Adipocyte (in vitro differentiated cells): ENCODE data around the gene LGALS14.
"Not testable (repeated sequence)": the region's sequence is repeated elsewhere in the genome, so short reads cannot be mapped to it uniquely, and the experiment has no call there.

Source experiments
- DNase-seq: peaks from one replicate; pipeline ENCODE4 v3.0.0-alpha.2; 2015; ENCODE audit warnings: low read depth
- H3K27me3 ChIP-seq: replicated peaks from 2 replicates; pipeline ENCODE4 v1.7.0; 2013; ENCODE audit warnings: mild to moderate bottlenecking, low read length, moderate library complexity; ENCODE audit not compliant: control insufficient read depth, insufficient read depth
- H3K36me3 ChIP-seq: 2 replicates; pipeline ENCODE4 v1.7.0; 2013; ENCODE audit warnings: low read length, mild to moderate bottlenecking, moderate library complexity; ENCODE audit not compliant: control insufficient read depth, insufficient read depth, severe bottlenecking
- H3K4me1 ChIP-seq: 2 replicates; pipeline ENCODE4 v1.7.0; 2013; ENCODE audit warnings: mild to moderate bottlenecking, low read length, moderate library complexity; ENCODE audit not compliant: control insufficient read depth, insufficient read depth
- H3K4me3 ChIP-seq: 2 replicates; pipeline ENCODE4 v1.7.0; 2013; ENCODE audit warnings: mild to moderate bottlenecking, low read length, moderate library complexity
- H3K9ac ChIP-seq: 2 replicates; pipeline ENCODE4 v1.7.0; 2013; ENCODE audit warnings: mild to moderate bottlenecking, low read length, moderate library complexity
- H3K9me3 ChIP-seq: 2 replicates; pipeline ENCODE4 v1.7.0; 2013; ENCODE audit warnings: mild to moderate bottlenecking, low read length, moderate library complexity; ENCODE audit not compliant: control insufficient read depth

LGALS14 gene

GRCh38 chr19:39696387-39696786 is 7.9 kb upstream of the LGALS14 start:
- Histone ChIP-seq H3K36me3 (no peaks in the 10 kb centered on the region), H3K27me3 (peaks cover 11% of the 10 kb centered on the region), H3K4me1 (no peaks in the 10 kb centered on the region), H3K9me3 (no peaks in the 10 kb centered on the region), H3K9ac (no peak overlapping the region), H3K4me3 (no peak overlapping the region)
- DNase-seq, result no peak

DNA sequence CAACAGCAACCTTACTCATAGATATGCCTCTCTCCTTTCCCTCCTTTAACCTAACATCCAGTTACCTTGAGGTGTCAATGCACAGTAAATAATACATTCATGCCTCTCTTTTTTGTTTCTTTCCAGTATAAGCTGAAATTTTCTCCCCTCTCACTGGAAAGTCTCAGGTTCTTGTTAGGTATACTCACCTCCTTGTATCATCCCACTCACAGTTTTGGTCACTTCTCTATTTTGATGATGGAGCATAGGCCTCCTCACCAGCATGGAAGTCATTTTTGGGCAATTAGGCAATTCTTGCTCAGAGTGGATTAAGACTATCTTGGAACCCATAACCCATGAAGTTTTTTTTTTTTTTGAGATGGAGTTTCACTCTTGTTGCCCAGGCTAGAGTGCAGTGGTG is 5.7 kb upstream of the LGALS14 start:
- peaks cover 21% of the 10 kb centered on the region for H3K27me3 ChIP-seq
- H3K36me3 ChIP-seq, result no peaks in the 10 kb centered on the region
- no peak for DNase-seq
- no peaks in the 10 kb centered on the region for H3K4me1 ChIP-seq
- H3K4me3 ChIP-seq, result no peak overlapping the region
- no peaks in the 10 kb centered on the region for H3K9me3 ChIP-seq
- H3K9ac ChIP-seq, result no peak overlapping the region

- Histone ChIP-seq H3K27me3 (peaks cover 21% of the 10 kb centered on the region), H3K4me3 (no peak overlapping the region), H3K36me3 (no peaks in the 10 kb centered on the region), H3K9ac (no peak overlapping the region), H3K4me1 (no peaks in the 10 kb centered on the region), H3K9me3 (no peaks in the 10 kb centered on the region)
- DNase-seq, result no peak
These were observed 3.0 kb upstream of the LGALS14 start for GRCh38 chr19:39701291-39701690.

DNA sequence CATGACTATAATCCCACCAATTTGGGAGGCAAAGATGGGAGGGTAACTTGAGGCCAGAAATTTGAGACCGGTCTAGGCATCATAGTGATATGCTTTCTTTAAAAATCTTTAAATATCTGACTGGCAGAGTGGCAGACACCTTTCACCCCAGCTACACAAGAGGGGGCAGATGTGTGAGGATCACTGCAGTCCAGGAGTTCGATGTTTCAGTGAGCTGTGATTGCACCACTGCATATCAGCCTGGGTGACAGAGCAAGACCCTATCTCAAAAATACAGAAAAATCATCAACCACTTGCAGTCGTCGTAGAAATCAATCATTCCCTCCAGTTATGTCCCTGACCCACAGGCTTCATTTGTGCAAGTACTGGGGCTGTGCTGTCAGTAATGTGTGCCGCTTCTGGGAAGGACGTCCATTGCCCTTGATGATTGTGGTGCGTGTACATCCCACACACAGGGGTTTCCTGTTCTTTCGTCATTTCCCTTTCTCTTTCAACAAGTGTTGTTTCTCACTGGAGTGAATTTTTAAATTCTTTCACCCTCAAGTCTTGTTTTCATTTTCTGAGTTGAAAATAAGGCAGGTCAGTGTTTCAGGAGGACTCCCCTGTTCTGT is 1.4 kb downstream of the LGALS14 start:
- no peaks in the 10 kb centered on the region for H3K4me1 ChIP-seq
- DNase-seq, result no peak
- no peaks in the 10 kb centered on the region for H3K9me3 ChIP-seq

DNA sequence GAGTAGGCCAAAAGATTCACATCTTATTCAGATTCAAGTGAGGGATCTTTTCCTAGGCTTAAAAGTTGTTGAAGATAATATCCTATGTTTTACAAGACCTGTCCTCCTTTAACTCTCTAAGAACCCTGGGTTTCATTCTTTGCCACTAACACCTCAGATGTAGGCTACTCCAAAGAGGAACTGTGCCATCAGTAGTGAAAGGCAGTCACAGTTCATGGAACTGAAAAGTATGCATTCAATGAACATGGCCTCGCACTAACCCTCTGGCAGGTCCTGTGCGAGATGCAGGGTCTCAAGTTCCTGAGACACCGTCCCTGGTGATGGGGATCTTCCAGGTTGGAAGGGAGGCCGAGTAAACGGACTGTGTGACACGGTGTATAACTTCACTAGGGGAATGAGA is 4.3 kb downstream of the LGALS14 start:
- H3K27me3 ChIP-seq, result no peaks in the 10 kb centered on the region
- no peaks in the 10 kb centered on the region for H3K9me3 ChIP-seq
- H3K4me1 ChIP-seq, result no peaks in the 10 kb centered on the region
- no peak overlapping the region for H3K4me3 ChIP-seq
- no peak for DNase-seq
- H3K36me3 ChIP-seq, result no peaks in the 10 kb centered on the region
- no peak overlapping the region for H3K9ac ChIP-seq

More for the DNA sequence above, 1.4 kb downstream of the LGALS14 start:
- Histone ChIP-seq H3K36me3 (no peaks in the 10 kb centered on the region), H3K27me3 (peaks cover 16% of the 10 kb centered on the region), H3K4me3 (no peak overlapping the region), H3K9ac (no peak overlapping the region)

GRCh38 chr19:39709026-39709872 is 5.0 kb downstream of the LGALS14 start:
- Histone ChIP-seq H3K4me1 (no peaks in the 10 kb centered on the region), H3K27me3 (no peaks in the 10 kb centered on the region), H3K9me3 (no peaks in the 10 kb centered on the region), H3K4me3 (no peak overlapping the region), H3K9ac (no peak overlapping the region), H3K36me3 (no peaks in the 10 kb centered on the region)
- DNase-seq, result no peak

DNA sequence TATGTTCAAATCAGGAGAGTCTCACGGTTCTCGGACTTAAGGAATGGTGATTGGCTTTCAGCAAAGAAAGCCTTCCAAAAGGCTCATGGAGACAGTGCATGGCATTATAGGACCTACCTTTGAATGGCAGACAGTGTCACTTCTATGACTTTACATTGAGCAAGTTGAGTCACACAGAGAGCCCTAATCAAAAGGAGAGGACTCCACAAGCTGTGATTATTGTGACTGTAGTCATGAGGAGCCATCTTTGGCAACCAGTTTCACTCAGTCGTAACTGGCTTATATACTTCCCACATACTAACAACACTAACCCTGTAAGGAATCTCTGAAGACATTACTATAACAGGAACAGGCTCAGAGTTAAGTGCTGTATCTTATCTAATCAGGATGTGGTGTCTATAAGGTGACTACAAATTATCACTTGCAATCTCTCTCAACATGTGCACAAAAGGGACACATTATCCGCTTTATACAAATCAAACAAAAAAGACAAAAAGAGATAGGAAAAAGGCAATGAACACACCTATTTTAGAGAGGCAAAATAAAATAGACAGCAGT is 6.1 kb downstream of the LGALS14 start:
- no peak overlapping the region for H3K9ac ChIP-seq
- H3K9me3 ChIP-seq, result no peaks in the 10 kb centered on the region
- DNase-seq, result no peak
- H3K27me3 ChIP-seq, result no peaks in the 10 kb centered on the region
- H3K4me3 ChIP-seq, result no peak overlapping the region
- H3K36me3 ChIP-seq, result no peaks in the 10 kb centered on the region
- H3K4me1 ChIP-seq, result no peaks in the 10 kb centered on the region

DNA sequence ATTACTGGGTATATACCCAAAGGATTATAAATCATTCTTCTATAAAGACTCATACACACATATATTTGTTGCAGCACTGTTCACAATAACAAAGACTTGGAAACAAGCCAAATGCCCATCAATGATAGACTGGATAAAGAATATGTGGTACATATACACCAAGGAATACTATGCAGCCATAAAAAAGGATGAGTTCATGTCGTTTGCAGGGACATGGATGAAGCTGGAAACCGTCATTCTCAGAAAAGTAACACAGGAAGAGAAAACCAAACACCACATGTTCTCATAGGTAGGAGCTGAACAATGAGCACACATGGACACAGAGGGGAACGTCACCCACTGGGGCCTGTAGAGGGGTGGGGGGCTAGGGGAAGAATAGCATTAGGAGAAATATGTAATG is 15.9 kb downstream of the LGALS14 start:
- H3K36me3 ChIP-seq, DNase-seq, H3K4me3 ChIP-seq, H3K4me1 ChIP-seq, H3K27me3 ChIP-seq, H3K9ac ChIP-seq, H3K9me3 ChIP-seq: not testable (repeated sequence)

DNA sequence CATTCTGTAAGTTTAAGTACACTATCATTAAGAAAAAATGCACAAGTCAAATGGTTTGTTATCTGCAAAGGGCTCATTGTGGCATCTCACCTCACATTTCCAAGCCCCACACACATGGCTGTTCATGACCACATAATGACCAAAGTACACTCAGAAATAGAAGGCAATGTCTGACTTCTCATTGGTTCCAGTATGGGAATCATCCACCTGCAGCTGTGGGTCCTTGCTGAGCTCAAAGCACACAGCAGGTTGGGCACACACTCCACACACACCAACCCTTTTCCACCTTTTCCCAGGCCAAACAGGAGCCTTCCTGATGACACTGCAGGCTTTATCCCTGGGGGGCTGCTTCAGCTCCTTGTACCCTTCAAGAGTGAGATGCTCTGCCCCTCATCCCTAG is 21.7 kb downstream of the LGALS14 start:
- no peaks in the 10 kb centered on the region for H3K4me1 ChIP-seq
- no peak overlapping the region for H3K9ac ChIP-seq
- H3K4me3 ChIP-seq, result no peak overlapping the region
- no peaks in the 10 kb centered on the region for H3K36me3 ChIP-seq
- H3K9me3 ChIP-seq, result no peaks in the 10 kb centered on the region
- no peak for DNase-seq
- peaks cover 13% of the 10 kb centered on the region for H3K27me3 ChIP-seq

DNA sequence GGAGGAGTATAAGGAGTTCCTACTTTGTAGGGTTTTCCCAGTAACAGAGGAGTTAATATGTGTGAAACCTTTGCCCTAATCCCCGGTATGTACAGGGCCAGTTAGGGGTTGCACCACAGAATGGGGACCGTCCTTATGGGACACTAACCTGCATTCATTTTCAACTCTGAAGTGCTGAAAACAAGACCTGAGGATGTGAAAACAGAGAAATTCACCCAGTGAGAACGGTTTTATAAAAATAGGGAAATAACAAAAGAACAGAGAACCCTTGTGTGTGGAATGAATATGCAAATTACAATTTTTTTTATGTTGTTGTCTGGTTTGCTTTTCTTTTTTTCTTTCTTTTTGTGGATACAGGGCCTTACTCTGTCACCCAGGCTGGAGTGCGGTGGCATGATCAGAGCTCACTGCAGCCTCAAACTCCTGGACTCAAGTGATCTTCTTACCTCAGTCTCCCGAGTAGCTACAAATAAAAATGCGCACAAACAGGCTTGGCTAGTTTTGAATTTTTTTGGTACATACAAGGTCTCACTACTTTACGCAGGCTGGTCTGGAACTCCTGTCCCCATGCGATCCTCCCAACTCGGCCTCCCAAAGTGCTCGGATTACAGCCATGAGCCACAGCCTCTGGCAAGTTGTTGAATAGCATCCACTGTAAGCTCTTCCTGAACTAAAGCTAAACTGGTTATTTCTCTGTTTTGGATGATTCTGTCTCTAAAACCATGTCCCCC is 23.0 kb downstream of the LGALS14 start:
- Histone ChIP-seq H3K27me3 (peaks cover 13% of the 10 kb centered on the region), H3K4me1 (no peaks in the 10 kb centered on the region), H3K9ac (no peak overlapping the region), H3K9me3 (no peaks in the 10 kb centered on the region), H3K4me3 (no peak overlapping the region), H3K36me3 (no peaks in the 10 kb centered on the region)
- DNase-seq, result no peak

DNA sequence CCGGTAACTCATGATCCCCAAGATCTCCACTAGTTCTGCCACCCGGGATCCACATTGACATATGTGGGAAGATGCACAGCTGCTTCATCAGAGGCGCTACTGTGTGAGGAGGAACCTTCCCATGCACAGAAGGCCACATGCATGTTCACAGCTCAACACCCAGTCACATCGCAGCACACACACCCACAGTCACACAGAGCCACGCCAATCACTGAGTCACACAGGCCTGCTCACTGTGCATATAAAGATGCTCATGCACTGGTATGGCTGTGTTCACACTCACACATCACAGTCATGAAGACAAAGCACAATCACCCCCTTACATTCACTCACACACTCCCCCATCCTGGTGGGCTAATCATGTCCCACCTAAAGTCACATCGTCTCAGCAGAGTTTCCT is 23.8 kb downstream of the LGALS14 start:
- Histone ChIP-seq H3K4me1 (no peaks in the 10 kb centered on the region), H3K4me3 (no peak overlapping the region), H3K36me3 (no peaks in the 10 kb centered on the region), H3K9ac (no peak overlapping the region), H3K9me3 (no peaks in the 10 kb centered on the region), H3K27me3 (peaks cover 13% of the 10 kb centered on the region)
- DNase-seq, result no peak
